NOMO-1 treated with DMSO at 0.1 percent for 48 hours (cell line): Measurements from ENCODE around the gene GOSR2.
A peak's percentile ranks its signal among the peaks of the same experiment; 100 is the strongest.
"Not testable (repeated sequence)": the region's sequence is repeated elsewhere in the genome, so short reads cannot be mapped to it uniquely, and the experiment has no call there.

Source experiments
- DNase-seq: peaks from one replicate; lab custom pipeline; 2025; ENCODE audit not compliant: unreplicated experiment; lab: John Stamatoyannopoulos, UW

Gene GOSR2

DNA sequence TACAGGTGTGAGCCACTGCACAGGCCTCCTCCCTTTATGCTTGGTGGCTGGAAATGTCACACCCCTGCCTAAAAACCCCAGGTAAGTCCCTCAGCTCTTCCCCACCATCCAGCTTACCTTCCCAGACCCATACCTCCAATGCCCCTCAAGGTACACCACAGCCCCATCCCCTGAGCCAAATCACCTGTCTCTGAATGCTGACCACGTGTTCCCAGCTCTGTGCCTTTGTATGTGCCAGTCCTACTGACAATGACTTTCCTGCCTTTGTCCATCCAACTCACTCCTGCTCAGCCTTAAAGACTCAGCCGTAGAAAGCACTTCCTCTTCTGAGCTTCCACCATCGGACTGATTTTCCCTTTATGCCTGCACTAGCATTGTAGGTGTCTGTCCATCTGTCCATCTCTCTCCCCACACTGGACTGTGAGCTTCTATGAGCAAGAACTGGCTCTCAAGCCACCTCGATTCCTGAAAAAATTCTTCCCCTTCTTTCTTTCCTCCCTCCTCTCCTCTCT is 30.7 kb upstream of the GOSR2 start:
- no peak for DNase-seq

DNA sequence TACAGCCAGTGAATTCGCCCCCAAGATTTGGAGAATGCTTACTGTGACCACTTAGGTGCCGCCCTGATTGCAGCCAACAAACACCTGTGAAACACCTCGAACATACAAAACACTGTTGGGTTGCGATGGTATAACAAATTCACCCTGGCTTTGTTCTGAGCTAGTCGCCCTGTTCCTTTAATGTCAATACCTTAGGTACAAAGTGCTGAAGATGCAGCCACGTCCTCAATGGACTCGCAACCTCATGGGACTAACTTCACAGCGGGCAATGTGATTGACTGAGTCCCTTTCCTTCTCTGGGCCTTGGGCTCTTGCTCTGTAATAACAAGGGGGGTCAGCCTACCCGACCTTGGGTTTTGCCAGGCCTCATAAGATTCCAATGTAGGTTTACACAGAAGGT is 28.9 kb upstream of the GOSR2 start:
- no peak for DNase-seq

DNA sequence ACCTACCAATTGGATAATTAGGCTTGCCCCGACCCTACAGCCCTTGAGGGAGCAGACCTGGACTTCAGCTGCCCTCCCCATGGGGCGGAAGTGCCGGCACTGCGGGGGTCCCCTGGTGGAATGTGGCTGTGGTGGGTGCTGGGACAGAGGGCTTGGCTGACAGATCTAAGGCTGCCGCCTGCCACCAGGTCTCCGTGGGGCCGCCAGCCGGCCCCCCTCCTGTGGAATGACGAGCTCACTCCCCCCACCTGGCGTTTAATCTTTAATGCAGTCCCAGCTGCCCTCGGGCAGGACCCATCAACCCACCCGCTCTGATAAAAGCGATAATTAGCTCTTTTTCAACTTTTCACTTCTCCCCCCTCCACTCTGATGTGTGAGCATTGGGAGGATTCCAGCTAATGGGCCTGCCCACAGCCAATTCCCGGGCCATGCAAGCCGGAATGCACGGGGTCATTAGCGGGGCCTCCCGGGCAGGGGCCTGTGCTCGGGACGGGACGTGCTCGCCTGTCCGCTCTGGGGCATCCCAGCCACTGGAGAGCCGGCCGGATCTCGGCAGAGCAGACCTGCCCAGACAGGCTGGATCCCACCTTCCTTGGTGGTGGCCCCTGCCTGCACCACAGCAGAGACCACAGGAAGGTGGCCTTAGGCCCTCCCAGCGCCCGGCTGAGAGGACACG is 28.3 kb upstream of the GOSR2 start:
- no peak for DNase-seq

DNA sequence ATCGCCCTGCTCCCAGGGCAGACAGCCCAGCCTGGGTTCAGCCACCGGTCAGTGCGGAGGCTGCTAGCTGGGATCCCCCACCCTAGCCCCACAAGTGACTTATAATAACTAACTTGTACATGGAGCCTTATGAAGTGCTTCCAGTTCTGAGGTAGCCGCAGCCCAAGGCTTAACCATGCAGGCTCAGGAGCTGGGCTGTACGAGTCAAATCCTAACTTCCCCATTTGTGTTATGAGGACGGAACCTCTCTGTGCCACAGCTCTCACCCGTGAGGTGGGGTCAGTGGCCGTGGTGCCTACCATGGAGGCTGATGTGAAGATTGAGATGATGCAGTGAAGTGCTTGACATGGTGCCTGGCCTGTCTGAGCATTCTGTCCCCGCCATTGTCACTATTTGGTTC is 27.8 kb upstream of the GOSR2 start:
- peak; percentile 20 for DNase-seq

DNA sequence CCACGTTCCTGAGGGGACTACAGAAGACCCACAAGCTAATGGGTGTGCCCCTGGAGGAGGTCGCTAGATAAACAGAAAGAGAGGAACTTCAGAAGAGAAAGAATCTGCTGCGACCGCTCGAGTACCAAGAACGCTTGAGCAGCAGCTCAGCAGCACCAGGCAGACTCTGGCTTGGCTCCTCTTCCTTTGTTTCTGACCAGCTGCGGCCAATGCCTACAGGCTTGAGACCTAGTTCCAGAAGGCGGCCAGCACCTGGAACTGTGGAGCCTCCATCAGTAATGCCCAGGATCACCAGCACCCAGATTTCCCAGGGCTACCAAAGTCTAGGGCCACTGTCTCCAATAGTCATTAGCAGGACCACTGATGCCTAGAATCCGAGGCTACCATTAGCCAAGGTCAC is 26.0 kb upstream of the GOSR2 start:
- no peak for DNase-seq

DNA sequence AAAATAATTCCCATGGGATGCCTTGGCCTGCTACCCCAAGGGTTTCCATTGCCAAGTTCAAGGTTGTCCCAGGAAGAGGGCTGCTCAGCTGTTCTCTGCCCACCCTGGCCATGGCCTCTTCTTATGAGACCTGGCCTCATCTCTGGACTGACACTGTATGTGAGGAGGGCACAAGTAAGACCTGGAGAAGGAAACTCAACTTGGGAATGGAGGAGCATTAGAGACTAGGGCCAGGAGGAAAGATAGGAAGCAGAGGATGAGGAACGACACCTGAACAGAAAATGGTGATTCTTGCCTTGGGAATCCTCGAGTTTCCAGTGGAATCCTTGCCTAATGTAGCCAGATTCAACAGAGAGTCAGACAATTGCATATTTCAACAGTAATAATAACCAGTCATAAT is 24.6 kb upstream of the GOSR2 start:
- no peak for DNase-seq

DNA sequence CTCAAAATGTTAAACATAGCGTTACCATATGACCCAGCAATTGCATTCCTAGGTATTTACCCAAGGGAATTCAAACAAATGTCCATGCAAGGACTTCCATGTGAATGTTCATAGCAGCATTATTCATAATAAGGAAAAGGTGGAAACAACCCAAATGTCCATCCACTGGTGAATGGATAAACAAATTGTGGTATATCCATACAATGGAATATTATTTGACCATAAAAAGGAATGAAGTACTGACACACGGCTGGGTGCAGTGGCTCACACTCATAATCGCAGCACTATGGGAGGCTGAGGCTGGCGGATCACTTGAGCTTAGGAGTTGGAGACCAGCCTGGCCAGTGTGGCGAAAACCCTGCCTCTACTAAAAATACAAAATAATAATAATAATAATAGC is 24.1 kb upstream of the GOSR2 start:
- DNase-seq, result no peak

DNA sequence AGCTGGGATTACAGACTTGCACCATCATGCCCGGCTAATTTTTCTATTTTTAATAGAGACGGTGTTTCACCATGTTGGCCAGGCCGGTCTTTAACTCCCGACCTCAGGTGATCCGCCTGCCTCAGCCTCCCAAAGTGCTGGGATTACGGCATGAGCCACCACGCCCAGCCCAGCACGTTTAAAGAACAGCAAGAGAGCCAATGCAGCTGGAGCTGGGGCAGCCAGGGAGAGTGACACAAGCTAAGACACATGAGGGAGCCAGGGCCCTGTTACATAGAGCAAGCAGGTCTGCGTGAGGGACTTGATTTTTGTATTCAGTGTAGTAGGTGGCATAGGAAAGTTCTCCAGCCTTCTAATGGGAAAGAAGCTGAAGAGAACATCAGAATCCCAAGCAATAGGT is 21.7 kb upstream of the GOSR2 start:
- no peak for DNase-seq

DNA sequence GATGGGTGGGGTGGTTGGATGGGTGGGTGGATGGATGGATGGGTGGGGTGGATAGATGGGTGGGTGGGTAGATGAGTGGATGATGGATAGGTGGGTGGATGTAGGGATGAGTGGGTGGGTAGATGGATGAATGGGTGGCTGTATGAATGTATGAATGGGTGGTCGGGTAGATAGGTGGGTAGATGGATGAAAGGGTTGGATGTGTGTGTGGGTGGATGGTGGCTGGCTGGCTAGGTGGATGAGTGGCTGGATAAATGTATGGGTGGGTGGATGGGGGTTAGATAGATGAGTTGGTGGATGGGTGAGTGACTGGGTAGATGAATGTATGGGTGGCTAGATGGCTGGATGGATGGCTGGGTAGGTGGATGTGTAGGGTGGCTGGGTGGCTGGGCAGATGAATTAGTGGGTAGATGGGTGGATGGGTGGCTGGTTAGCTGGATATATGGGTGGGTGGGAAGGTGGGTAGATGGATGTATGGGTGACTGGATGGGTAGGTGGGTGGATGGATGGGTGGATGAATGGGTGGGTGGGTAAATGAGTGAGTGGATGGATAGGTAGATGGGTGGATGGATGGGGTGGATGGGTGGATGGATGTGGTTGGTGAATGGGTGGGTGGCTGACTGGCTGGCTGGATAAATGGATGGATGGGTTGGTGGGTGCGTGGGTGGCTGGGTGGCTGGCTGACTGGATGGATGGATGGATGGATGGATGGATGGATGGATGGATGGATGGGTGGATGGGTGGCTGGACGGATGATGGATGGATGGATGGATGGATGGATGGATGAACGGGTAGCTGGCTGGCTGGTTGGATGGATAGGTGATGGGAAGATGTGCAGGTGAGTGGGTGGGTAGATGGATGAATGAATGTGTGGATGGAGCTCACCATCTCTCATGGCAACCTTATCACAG is 18.9 kb upstream of the GOSR2 start:
- no peak for DNase-seq

DNA sequence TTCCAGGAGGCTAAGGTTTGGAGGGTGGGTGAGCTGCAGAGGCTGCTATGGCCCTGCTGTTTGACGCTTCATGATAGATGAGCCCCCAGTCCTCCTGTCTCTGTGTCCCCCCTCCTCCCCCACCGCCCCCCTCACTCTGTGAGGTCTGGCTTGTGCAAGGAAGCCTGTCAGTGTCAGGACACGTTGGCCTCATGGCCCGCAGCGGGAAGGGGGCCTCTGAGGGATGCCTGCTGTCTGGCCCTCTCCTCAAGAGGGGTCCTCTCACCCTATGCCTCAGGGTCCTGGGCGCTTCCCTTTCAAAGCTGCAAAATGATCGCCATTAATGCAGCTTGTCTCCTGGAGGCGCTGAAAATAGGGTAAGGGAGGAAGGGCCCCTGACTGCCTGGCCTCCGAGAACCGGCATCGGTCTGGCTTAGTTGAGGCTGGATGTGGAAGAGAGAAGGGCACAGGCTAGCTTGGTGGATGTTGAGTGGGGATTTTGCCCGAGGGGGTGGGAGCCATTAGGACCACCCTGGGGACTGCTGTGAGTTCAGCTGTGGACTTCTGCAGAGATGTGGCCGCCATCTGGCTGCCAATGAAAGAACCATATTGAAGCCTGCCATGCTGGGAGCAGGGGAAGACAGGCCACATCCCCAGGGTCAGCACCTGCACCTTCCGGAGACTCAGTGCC is 14.8 kb upstream of the GOSR2 start:
- no peak for DNase-seq

DNA sequence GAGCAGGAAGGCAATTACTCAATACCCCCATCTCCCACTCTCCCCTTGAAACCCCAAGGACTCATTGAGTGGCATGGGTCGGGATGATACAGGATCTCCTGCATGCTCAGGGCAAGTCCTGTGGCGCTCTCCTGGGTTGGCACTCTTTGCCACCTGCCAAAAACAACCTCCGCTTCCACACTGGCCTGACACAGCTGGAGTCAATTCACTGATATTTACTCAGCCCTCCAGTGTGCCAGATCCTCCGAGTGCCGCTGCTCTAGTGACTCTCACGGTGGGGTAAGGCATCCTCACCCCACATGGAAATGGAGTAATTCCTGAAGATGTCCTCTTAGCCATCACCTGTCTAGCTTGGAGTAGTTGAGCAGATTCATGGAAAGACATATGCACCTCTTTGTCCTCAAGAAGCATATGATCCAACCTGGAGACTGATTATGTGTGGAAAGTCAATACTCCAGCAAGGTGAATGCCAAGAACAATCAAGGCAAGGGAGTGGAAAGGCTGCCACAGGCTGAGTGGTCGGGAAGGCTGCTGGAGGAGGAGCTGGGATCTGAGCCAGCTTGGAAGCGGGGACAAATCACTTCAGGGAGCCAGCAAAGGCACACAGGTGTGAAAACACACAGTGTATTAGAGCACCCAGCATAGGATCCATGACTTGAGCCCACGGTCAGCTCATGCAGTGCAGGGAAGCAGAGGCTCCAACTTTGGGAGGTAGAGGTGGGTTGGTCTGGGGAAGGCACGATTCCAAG is 12.6 kb upstream of the GOSR2 start:
- no peak for DNase-seq

DNA sequence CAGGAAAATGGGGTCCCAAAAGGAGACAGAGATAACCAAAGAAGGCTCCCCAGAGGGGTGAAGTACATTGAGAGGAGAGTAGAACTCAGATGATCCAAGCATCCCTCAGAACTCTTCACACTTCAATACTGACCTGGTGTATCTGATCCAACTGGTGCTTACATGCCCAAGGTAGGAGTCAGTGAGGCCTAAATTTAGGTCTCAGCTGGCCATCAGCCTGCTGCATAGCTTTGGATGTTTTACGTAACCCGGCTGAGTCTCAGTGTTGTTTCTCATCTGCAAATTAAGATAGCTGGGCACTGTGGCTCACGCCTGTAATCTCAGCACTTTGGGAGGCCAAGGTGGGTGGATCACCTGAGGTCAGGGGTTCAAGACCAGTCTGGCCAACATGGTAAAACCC is 11.6 kb upstream of the GOSR2 start:
- no peak for DNase-seq

DNA sequence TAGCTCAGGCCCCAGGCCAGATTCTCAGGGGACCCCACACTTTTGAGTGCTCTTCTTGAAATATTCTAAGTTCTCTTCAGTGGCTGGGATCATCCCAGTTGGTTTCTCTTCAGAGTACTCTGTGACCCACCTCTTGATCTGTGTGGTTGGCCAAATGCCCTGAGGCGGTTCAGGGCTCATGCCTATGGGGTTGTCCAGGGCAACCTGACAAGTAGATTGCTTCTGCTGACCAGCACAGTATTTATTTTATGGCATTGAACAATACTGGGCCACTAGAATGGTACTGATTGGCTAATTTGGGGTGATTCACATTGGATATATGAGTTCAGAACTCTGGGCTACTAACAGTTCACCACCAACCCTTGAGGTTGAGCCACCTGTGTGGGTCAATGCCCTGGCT is 7.4 kb upstream of the GOSR2 start:
- no peak for DNase-seq

DNA sequence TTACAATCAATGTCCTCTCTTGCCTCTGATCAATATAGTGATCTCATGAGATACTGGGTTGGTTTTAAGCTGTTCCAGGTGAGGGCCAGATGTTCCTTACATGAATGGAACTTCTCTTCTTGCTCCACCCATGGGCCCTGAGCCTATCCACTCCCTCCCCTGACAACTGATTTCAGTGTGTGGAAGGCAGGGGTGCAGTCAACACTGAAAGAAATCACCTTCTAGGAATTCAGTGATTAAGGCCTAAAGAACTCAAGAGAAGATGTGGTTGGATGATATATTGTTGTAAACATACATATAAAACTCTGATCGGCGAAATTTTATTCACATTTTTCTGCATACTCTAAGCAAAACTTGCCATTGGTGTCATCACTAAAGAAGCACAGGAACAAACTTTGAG is 6.7 kb upstream of the GOSR2 start:
- DNase-seq, result no peak

DNA sequence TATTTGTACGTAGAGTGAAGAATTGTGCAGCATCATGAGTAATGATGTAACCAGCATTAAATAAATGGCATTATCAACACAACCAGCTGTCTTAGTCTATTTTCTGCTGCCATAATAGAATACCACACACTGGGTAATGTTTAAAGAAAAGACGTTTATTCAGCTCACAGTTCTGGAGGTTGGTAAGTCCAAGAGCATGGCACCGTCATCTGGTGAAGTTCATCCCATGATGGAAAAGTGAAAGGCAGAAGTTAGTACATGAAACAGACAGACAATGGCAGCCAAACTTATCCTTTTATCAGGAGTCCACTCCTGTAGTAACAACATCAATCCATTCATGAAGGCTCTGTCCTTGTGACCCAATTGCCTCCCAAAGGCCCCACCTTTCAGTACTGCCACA is 6.3 kb upstream of the GOSR2 start:
- DNase-seq, result no peak

DNA sequence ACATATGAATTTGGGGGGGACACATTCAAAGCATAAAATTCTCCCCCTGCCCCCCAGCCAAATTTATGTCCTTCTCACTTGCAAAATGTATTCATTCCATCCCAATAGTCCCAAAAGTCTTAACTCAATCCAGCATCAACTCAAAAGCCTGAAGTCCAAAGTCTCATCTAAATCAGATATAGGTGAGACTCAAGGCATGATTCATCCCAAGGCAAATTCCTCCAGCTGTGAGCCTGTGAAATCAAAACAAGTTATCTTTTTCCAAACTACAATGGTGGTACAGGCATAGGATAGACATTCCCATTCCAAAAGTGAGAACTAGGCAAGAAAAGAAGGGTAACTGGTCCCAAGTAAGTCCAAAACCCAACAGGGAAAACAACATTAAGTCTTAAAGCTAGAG is 5.9 kb upstream of the GOSR2 start:
- no peak for DNase-seq

DNA sequence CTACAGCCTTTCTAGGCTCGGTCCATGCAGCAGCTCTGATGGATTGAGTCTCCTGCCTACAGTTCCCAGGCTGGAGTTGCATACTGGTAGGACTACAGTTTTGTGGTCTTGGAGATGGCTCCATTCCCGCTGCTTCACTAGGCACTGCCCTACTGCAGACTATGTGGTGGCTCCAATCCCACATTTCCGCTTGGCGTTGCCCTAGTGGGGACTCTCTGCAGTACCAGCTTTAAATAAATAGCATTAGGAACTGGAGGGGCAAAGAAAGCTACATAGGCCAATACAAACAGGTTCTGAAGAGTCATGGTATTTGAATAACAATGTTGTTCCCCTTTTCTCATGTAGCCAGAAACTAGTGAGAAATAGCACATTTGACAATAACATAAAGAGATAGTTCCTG is 5.4 kb upstream of the GOSR2 start:
- DNase-seq, result no peak

DNA sequence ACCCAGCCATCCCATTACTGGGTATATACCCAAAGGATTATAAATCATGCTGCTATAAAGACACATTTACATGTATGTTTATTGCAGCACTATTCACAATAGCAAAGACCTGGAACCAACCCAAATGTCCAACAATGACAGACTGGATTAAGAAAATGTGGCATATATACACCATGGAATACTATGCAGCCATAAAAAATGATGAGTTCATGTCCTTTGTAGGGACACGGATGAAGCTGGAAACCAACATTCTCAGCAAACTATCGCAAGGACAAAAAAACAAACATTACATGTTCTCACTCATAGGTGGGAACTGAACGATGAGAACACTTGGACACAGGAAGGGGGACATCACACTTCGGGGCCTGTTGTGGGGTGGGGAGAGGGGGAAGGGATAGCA is 998 bp upstream of the GOSR2 start:
- not testable (repeated sequence) for DNase-seq

DNA sequence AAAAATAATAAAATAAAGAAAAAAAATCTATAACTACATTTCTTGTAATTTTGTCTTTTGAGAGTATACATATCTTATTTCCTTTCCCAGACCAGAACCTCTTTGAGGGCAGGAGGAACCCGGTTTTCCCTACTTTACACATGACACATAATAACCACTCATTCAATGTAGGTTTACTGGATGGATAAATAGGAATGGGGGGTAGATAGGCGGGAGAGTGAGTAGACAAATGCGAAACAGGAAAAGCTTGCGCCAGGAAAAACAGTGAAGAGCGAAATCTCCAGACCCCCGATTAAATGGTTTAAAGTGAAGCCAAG is 515 bp upstream of the GOSR2 start:
- no peak for DNase-seq

DNA sequence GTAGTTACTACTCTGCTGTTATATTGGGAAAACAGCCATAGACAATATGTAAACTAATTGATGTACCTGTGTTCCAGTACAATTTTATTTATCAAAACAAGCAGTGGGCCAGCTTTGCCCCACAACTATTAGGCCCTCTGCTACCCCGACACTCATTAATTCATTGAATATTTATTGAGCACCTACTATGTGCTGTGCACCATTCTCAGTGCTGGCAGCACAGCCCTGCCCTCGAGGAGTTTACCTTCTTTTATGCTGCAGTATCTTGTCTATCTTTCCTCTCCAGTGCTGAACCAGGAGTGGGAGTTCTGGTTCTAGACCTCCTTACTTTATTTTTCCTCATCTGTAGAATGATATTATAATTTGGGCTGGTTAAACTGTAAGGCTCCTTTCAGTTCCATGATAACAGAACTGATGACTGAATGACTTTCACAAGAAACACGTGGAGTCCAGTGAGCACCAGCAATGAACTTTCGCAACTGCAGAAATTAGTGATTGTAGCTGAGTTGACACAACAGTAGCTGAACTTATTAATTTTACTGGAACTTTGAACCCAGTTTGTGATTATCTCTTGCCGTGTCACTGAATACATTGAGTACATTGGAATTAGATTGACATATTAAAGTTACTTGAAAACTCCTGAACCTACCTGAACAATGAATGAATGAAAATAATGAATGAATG is 2.4 kb downstream of the GOSR2 start:
- peak; percentile 35 for DNase-seq
